ENCODE data around the gene LDLRAD3. TPM values are rescaled to one million over a fixed set of nuclear protein-coding genes. Genes with fewer than 3 reads are reported as not detected.

Gene LDLRAD3
- total RNA-seq, 1 experiment from 2014 or later = 19.0 TPM

DNA sequence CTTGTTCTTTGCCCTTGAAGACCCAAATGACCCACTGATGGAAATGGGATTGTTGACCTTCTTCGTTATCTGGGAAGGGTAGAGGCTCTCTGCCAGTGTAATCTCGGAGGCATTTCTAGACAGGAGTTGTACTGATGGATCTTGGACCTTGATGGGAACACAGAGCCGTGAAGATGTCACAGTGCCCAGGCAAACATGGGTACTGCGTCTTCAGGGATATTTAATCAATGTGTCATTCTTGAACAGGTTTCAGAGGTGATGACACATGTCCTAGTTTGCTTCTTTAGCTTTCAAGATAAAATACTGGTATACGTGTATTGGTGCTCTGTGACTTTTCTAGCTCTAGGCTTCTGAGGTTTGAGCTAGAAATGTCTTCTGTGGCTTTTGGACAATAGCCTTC, 6.2 kb downstream of the LDLRAD3 start:
- Histone ChIP-seq H3K9ac (ENCODE audit: low read length) (no peak overlapping the region), H3K4me2 (ENCODE audit: low read length) (no peak overlapping the region), H3K4me3 (replicated peaks in 1 of 2; ENCODE audit: low read depth in 1 of 2, low read length in 2 of 2) (no peak overlapping the region), H3K9me3 (ENCODE audit: control insufficient read depth in 1 of 2, insufficient read depth in 1 of 2, low read depth in 1 of 2, low read length in 2 of 2) (no peaks in the 10 kb centered on the region), H3K4me1 (ENCODE audit: control insufficient read depth in 1 of 2, insufficient read depth in 2 of 2, low read length in 2 of 2) (peaks cover 14 to 20% of the 10 kb centered on the region in 2 experiments), H4K20me1 (ENCODE audit: insufficient read depth) (peaks cover 4% of the 10 kb centered on the region; the same call in 1 of the 2 replicates), H3K27ac (ENCODE audit: low read depth, low read length) (no peak overlapping the region), H3K9me2 (ENCODE audit: insufficient read depth) (no peaks in the 10 kb centered on the region), H3K79me2 (ENCODE audit: insufficient read depth, low read length) (peaks cover 86% of the 10 kb centered on the region), H3K27me3 (ENCODE audit: insufficient read depth, low read length) (no peaks in the 10 kb centered on the region), H3K36me3 (ENCODE audit: control insufficient read depth in 1 of 2, insufficient read depth in 2 of 2, low read length in 2 of 2) (no peaks in the 10 kb centered on the region), H2AFZ (ENCODE audit: low read depth, low read length, poor library complexity, severe bottlenecking) (no peak overlapping the region)
- TF ChIP-seq JUND (IDR thresholded peaks at IDR 0.05) (no peak), RAD21 (IDR thresholded peaks at IDR 0.05; ENCODE audit: low read depth) (no peak), SIN3A (IDR thresholded peaks at IDR 0.05; ENCODE audit: low read depth) (no peak), ELF1 (IDR thresholded peaks at IDR 0.05; ENCODE audit: borderline replicate concordance, low read depth) (no peak), TCF7L2 (IDR thresholded peaks at IDR 0.05; ENCODE audit: borderline replicate concordance, extremely low read depth, insufficient read depth, insufficient read length) (no peak), EZH2 (IDR thresholded peaks at IDR 0.05) (no peak), ZNF274 (IDR thresholded peaks at IDR 0.05; ENCODE audit: low read depth, low read length) (no peak), ZFX (IDR thresholded peaks at IDR 0.05) (no peak), CBX3 (IDR thresholded peaks at IDR 0.05; ENCODE audit: low read depth) (no peak), EGR1 (IDR thresholded peaks at IDR 0.05; ENCODE audit: low read depth) (no peak), YY1 (IDR thresholded peaks at IDR 0.05; ENCODE audit: extremely low read depth, insufficient replicate concordance, low read depth, low read length) (no peak), SP1 (IDR thresholded peaks at IDR 0.05; ENCODE audit: low read depth) (no peak), FOSL1 (IDR thresholded peaks at IDR 0.05; ENCODE audit: low read depth) (no peak)
- TF ChIP-seq, protein P1, sequence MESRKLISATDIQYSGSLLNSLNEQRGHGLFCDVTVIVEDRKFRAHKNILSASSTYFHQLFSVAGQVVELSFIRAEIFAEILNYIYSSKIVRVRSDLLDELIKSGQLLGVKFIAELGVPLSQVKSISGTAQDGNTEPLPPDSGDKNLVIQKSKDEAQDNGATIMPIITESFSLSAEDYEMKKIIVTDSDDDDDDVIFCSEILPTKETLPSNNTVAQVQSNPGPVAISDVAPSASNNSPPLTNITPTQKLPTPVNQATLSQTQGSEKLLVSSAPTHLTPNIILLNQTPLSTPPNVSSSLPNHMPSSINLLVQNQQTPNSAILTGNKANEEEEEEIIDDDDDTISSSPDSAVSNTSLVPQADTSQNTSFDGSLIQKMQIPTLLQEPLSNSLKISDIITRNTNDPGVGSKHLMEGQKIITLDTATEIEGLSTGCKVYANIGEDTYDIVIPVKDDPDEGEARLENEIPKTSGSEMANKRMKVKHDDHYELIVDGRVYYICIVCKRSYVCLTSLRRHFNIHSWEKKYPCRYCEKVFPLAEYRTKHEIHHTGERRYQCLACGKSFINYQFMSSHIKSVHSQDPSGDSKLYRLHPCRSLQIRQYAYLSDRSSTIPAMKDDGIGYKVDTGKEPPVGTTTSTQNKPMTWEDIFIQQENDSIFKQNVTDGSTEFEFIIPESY (IDR thresholded peaks at IDR 0.05; ENCODE audit: extremely low read depth, insufficient replicate concordance, low read length) = no peak
- TF ChIP-seq, protein P2, sequence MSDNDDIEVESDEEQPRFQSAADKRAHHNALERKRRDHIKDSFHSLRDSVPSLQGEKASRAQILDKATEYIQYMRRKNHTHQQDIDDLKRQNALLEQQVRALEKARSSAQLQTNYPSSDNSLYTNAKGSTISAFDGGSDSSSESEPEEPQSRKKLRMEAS (IDR thresholded peaks at IDR 0.05) = no peak
- TF ChIP-seq, protein P3, sequence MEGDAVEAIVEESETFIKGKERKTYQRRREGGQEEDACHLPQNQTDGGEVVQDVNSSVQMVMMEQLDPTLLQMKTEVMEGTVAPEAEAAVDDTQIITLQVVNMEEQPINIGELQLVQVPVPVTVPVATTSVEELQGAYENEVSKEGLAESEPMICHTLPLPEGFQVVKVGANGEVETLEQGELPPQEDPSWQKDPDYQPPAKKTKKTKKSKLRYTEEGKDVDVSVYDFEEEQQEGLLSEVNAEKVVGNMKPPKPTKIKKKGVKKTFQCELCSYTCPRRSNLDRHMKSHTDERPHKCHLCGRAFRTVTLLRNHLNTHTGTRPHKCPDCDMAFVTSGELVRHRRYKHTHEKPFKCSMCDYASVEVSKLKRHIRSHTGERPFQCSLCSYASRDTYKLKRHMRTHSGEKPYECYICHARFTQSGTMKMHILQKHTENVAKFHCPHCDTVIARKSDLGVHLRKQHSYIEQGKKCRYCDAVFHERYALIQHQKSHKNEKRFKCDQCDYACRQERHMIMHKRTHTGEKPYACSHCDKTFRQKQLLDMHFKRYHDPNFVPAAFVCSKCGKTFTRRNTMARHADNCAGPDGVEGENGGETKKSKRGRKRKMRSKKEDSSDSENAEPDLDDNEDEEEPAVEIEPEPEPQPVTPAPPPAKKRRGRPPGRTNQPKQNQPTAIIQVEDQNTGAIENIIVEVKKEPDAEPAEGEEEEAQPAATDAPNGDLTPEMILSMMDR (IDR thresholded peaks at IDR 0.05 in 2 of 3, conservative IDR thresholded peaks at IDR 0.05 in 1 of 3; ENCODE audit: borderline replicate concordance in 1 of 3, insufficient read depth in 1 of 3, low read depth in 2 of 3, low read length in 2 of 3) = no peak
- ATAC-seq (no peak), DNase-seq (ENCODE audit: low read depth, low spot score) (no peak)
- ChIA-PET POLR2A (no interaction called here), CTCF (interaction anchor here (0.8 kb wide), 1 partner anchor 128 kb away, joined by 4 read pairs; no protein-coding TSS in a partner anchor), RAD21 (ENCODE audit: low non-redundant PET in 1 of 2, low total read pairs in 2 of 2, uncharacterized antibody in 2 of 2, unreplicated experiment in 2 of 2) (no interaction called here)
- no TSS peak for BruUV-seq (replicated peaks)
- intact Hi-C loops (cut with micrococcal nuclease) = no loop called here
